ENCODE data around the gene LDLRAD3. TPM values are rescaled to one million over a fixed set of nuclear protein-coding genes. Genes with fewer than 3 reads are reported as not detected.
A peak's percentile ranks its signal among the peaks of the same experiment; 100 is the strongest.

The LDLRAD3 gene
- total RNA-seq, 1 donor = 3.9 TPM

DNA sequence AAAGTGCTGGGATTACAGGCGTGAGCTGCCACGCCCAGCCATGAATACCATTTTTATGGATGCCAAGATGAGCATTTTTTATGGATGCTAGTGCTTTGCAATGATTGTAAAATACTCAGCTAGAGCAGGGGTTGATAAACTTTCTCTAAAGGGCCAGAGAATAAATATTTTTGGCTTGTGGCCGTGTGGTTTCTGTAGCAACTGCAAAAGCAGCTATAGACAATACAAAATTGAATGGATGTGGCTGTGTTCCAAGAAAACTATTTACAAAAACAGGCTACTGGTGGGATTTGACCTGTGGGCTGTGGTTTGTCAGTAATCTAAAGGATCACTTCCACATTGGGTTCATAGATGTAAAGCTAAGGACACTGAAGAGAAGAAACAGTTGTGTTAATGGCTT, 289.3 kb downstream of the LDLRAD3 start:
- H3K4me3 ChIP-seq (ENCODE audit: low read depth, low read length) = no peak overlapping the region
- TF ChIP-seq, protein P1, sequence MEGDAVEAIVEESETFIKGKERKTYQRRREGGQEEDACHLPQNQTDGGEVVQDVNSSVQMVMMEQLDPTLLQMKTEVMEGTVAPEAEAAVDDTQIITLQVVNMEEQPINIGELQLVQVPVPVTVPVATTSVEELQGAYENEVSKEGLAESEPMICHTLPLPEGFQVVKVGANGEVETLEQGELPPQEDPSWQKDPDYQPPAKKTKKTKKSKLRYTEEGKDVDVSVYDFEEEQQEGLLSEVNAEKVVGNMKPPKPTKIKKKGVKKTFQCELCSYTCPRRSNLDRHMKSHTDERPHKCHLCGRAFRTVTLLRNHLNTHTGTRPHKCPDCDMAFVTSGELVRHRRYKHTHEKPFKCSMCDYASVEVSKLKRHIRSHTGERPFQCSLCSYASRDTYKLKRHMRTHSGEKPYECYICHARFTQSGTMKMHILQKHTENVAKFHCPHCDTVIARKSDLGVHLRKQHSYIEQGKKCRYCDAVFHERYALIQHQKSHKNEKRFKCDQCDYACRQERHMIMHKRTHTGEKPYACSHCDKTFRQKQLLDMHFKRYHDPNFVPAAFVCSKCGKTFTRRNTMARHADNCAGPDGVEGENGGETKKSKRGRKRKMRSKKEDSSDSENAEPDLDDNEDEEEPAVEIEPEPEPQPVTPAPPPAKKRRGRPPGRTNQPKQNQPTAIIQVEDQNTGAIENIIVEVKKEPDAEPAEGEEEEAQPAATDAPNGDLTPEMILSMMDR (IDR thresholded peaks at IDR 0.05; ENCODE audit: insufficient read depth, low read depth, low read length) = no peak
- peak; percentile 86 for DNase-seq (ENCODE audit: low read depth)

DNA sequence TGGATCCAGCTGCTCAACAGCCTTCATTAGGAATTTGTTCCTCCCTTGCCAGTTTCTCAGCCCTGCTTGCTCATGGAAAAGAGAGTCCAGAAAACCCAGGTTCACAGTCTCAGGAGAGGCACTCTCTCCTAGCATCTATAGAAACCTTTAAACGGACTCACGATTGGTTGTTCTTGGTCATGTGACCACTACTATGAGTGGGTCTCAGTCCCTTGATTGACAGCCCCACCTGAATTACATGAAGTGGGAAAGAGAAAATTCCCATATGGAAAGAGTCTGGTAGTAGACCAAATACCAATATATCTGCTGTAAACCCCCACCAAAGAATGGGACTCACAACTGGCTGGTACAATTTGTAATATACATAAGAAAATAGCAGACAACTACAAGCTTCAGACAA, 291.0 kb downstream of the LDLRAD3 start:
- H3K4me3 ChIP-seq (ENCODE audit: low read depth, low read length) = no peak overlapping the region
- DNase-seq (ENCODE audit: low read depth) = no peak
- TF ChIP-seq, protein P1 (IDR thresholded peaks at IDR 0.05; ENCODE audit: insufficient read depth, low read depth, low read length) = no peak

DNA sequence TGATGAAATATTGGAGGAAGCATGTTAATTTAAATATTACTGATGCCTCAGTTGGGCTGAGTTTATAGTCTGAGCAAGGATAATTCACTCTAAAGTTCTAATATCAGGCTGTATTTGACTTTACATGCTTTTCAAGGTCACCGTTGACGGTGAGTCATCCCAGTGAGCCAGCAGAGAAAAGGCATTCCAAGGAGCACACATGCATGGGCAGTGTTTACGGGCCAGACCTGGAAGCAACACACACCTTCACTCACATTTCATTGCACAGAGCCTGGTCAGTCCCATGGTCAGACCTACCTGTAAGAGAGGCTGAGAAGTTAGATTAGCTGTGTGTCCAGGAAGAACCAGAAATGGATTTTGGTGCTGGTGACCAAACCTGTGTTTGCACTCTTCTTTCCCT, 291.9 kb downstream of the LDLRAD3 start:
- DNase-seq (ENCODE audit: low read depth) = no peak

DNA sequence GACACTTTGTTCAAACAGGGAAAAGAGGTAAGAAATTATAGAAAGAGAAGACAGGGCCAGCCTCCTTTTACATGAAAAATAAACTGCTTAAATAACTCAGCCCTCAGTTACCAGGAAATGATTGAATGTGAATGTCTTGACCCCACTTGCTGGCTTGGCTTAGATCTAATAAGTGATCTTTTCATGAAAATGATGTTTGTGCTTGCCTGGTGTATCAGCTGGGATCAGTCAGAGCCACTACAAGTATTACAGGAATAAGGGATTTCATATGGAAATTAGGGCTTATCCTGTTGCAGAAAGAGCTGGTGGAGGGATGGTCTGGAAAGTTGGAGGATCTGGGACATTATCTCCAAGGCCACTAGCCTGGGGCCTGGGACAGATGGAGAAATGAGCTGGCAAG, 293.5 kb downstream of the LDLRAD3 start:
- H3K4me3 ChIP-seq (ENCODE audit: low read depth, low read length) = no peak overlapping the region
- no peak for DNase-seq (ENCODE audit: low read depth)

More for the DNA sequence above, 291.9 kb downstream of the LDLRAD3 start:
- no peak overlapping the region for H3K4me3 ChIP-seq (ENCODE audit: low read depth, low read length)
- TF ChIP-seq, protein P1 (IDR thresholded peaks at IDR 0.05; ENCODE audit: insufficient read depth, low read depth, low read length) = no peak

DNA sequence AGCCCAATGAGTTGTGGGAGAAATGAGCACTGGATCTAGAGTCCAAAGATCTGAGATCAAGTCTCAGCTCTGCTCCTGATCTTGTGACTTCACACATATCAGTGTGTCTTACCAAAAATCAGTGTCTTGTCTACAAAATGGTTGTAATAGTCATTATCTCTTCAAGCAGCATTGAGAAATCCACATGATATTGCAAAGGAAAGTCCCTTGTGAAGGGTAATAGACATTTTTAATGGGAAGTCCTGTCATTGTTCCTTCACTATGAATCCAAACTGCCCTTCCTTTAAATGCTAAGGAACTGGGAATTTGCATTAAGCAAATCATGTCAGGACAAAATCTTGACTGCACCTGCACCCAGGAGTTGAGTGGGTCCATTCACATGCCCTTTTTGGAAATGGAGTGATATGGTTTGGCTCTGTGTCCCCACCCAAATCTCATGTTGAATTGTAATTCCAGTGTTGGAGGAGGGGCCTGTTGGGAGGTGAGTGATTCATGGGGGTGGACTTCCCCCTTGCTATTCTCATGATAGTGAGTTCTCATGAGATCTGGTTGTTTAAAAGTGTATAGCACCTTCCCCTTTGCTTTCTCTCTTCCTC, 294.3 kb downstream of the LDLRAD3 start:
- DNase-seq (ENCODE audit: low read depth) = no peak
- no peak overlapping the region for H3K4me3 ChIP-seq (ENCODE audit: low read depth, low read length)
- TF ChIP-seq, protein P1 (IDR thresholded peaks at IDR 0.05; ENCODE audit: insufficient read depth, low read depth, low read length) = no peak

More for the DNA sequence above, 293.5 kb downstream of the LDLRAD3 start:
- TF ChIP-seq, protein P1 (IDR thresholded peaks at IDR 0.05; ENCODE audit: insufficient read depth, low read depth, low read length) = no peak

DNA sequence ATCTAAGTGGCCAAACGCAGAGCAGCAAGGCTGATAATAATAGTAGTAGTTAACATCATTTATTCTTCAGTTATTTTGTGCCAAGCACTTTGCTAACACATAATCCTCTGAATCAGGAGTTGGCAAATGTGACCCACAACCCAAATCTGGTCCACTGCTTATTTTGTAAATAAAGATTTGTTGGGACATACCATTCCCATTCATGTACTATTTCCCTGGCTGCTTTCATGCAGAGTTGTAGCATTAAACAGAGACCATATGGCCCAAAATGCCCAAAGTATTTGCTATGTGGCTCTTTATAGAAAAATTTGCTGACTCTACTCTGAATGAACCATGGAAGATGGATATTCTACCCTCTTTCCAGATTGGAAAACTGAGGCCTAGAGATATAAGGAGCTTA, 295.0 kb downstream of the LDLRAD3 start:
- H3K4me3 ChIP-seq (ENCODE audit: low read depth, low read length) = no peak overlapping the region
- DNase-seq (ENCODE audit: low read depth) = no peak
- TF ChIP-seq, protein P1 (IDR thresholded peaks at IDR 0.05; ENCODE audit: insufficient read depth, low read depth, low read length) = no peak

DNA sequence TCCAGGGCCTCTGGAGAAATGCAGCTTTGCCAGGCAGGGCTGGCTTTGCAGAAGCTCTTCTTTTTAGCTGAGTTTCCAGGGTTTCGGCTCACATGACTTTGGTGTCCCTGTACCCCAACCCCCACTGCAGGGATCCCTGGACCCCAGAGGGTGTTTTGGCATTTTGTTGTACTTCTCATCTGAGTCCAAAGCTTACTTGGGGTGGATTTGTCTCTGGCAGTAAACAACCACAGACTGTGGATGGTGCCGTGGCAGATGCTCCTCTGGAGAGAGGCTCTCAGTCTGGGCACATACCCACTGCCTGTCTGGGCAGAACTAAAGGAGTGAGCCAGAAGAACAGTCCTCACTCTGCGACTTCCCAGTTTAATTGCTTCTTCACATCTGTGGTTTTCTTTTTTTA, 295.8 kb downstream of the LDLRAD3 start:
- no peak for DNase-seq (ENCODE audit: low read depth)
- TF ChIP-seq, protein P1 (IDR thresholded peaks at IDR 0.05; ENCODE audit: insufficient read depth, low read depth, low read length) = no peak
- no peak overlapping the region for H3K4me3 ChIP-seq (ENCODE audit: low read depth, low read length)

All from fibroblast of villous mesenchyme (primary cell).